ENCODE results near the gene RAB7B.

DNA sequence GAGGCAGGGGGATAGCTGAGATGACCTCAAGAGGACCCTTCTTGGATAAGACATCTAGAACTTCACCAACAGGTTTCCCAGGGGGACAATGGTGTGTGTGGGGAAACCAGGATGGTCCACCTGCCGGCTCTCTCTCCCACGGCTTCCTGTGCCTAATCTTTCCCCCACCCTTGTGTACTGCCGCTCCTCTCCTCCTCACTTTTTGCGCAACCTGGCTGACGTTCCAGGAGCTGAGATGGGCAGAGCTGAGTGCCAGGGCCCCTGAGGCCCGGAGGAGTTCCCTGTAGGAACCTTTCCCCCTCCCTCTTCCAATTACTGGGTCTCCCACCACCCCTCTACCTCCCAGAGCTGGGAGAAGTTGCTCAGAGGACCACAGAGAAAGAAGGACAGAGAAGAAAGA is 66.9 kb downstream of the RAB7B start:
- TF ChIP-seq, protein P1, sequence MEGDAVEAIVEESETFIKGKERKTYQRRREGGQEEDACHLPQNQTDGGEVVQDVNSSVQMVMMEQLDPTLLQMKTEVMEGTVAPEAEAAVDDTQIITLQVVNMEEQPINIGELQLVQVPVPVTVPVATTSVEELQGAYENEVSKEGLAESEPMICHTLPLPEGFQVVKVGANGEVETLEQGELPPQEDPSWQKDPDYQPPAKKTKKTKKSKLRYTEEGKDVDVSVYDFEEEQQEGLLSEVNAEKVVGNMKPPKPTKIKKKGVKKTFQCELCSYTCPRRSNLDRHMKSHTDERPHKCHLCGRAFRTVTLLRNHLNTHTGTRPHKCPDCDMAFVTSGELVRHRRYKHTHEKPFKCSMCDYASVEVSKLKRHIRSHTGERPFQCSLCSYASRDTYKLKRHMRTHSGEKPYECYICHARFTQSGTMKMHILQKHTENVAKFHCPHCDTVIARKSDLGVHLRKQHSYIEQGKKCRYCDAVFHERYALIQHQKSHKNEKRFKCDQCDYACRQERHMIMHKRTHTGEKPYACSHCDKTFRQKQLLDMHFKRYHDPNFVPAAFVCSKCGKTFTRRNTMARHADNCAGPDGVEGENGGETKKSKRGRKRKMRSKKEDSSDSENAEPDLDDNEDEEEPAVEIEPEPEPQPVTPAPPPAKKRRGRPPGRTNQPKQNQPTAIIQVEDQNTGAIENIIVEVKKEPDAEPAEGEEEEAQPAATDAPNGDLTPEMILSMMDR (conservative IDR thresholded peaks at IDR 0.05 in 1 of 2, IDR thresholded peaks at IDR 0.05 in 1 of 2; ENCODE audit: low read depth in 1 of 2, low read length in 2 of 2), result no peak
- TF ChIP-seq EZH2 (IDR thresholded peaks at IDR 0.05; ENCODE audit: low read length, missing control alignments), result no peak
